ENCODE results near the gene GLI2.

DNA sequence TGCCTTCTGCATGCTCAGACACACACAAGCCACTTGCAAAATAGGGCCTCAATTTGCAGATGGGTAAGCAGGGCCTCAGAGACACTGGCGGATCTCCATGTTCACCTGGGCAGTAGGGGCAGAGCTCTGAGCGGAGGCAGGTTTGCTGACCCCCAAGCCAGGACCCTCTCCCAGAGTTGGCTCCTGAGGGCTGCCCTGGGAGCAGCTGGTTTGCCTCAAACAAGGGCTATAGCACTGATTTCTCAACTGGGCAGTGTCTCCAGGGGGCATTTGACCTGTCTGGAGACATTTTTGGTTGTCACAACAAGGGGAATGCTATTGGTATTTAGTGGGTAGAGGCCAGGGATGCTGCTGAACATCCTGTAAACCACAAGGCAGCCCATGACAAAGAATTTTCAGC is 11.6 kb downstream of the GLI2 start:
- TF ChIP-seq, protein P1, sequence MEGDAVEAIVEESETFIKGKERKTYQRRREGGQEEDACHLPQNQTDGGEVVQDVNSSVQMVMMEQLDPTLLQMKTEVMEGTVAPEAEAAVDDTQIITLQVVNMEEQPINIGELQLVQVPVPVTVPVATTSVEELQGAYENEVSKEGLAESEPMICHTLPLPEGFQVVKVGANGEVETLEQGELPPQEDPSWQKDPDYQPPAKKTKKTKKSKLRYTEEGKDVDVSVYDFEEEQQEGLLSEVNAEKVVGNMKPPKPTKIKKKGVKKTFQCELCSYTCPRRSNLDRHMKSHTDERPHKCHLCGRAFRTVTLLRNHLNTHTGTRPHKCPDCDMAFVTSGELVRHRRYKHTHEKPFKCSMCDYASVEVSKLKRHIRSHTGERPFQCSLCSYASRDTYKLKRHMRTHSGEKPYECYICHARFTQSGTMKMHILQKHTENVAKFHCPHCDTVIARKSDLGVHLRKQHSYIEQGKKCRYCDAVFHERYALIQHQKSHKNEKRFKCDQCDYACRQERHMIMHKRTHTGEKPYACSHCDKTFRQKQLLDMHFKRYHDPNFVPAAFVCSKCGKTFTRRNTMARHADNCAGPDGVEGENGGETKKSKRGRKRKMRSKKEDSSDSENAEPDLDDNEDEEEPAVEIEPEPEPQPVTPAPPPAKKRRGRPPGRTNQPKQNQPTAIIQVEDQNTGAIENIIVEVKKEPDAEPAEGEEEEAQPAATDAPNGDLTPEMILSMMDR (conservative IDR thresholded peaks at IDR 0.05), result no peak
- TF ChIP-seq EZH2 (IDR thresholded peaks at IDR 0.05; ENCODE audit: low read depth), result no peak

Data from PC-9 (cell line).